ENCODE measurements around the gene HPSE2.

DNA sequence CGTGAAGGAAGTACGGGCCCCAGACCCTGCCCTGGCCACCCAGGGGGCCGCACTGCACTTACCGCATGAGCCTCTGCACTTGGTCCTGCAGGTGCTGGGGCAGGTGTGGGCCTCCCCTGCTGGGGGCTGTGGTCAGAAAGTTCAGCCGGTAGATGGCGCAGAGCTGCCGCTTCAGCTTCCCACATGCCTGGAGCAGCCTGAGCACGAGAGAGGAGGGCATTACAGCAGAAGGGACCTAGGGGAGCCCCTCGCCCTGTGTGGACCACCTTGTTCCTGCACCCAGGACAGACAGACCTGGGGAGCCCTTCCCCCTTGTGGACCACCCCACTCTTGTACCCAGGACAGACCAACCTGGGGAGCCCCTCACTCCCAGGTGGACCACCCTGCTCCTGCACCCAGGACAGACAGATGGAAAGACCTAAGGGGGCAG lies 811.9 kb downstream of the HPSE2 start:
- TF ChIP-seq POLR2A (IDR thresholded peaks at IDR 0.05; ENCODE audit: low read depth, low read length) = no peak
- no peak for TF ChIP-seq POLR2AphosphoS5 (IDR thresholded peaks at IDR 0.05; ENCODE audit: low read depth, low read length)
- TF ChIP-seq TAF1 (IDR thresholded peaks at IDR 0.05; ENCODE audit: borderline replicate concordance, low read depth, low read length) = no peak
